GM21619 (cell line): ENCODE data around the gene FAM72D.
"Not testable (repeated sequence)": the region's sequence is repeated elsewhere in the genome, so short reads cannot be mapped to it uniquely, and the experiment has no call there.

ENCODE experiments used
- ATAC-seq: cut with Tn5 transposase; IDR thresholded peaks from one replicate; pipeline ENCODE4 v1.9.1; 2021; ENCODE audit not compliant: unreplicated experiment

FAM72D gene

DNA sequence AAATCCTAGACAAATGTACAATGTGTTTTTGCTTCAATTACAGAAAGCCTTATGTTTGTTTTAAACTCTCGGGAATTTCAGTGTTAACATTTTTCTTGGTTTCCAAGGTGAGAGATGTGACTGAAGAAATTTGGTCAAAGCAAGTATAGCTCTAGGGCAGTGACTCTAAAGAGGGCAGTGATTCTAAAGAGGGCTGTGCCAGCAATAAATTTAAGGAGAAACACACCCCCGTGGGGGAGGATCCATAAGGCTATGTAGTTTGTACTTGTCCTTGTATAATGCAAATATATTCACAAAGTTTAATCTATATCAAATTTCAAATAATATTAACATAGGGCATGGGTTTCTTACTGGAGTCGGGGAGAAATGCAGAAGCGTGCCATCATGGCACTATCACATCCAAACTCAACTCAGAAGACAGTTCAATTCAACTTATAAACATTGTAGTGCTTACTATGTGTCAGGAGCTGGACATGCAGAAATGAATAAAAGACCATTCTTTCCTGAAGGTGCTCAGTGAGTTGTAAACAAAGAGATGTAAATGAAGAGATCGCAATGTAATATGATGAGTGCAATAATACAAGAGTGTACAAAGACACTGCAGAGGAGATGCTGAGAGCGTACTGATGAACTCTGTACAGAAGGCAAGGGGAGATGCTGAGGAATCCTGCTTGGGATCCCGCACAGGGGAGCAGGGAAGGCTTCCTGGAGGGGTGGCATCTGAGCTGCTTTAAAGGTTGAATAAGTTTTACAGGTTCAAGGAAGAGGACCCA, 13.1 kb upstream of the FAM72D start:
- ATAC-seq = not testable (repeated sequence)

DNA sequence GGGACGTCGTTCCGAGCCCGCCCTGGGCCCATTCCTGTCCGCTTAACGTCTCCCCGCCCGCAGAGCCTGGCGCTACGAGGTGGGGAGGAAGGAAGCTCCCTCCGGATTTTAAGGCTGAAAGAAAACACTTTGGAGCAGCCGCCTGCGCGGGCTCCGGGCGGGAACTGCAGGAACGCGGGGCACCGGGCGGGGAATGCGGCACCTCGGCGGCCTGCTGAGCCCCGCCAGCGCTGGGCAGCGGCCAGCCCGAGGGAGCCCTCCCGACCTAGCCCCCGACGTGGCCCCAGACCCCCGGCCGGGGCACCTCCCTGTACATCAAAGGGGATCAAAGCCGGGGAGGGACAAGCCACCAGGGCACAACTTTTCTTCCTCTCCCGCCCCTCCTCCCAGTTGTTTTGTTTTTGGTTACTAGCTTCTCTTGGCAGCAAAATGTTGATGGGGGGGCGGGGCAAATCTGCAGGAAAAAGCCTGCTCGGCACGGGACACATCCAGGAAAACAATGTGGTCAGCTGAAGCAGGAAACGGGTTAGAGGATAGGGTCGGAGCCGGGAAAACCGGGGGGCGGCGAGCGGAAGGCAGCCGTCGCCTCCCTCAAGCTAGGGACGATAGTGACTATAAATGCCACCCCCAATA, 2.1 kb upstream of the FAM72D start:
- not testable (repeated sequence) for ATAC-seq

- ATAC-seq = peak; percentile 4
Observed at GRCh38 chr1:145094655-145095211, 1.0 kb upstream of the FAM72D start.

- ATAC-seq = not testable (repeated sequence)
Observed at GRCh38 chr1:145101725-145102124, 6.0 kb downstream of the FAM72D start.

GRCh38 chr1:145103294-145103693, 7.5 kb downstream of the FAM72D start:
- ATAC-seq = not testable (repeated sequence)

- not testable (repeated sequence) for ATAC-seq
Observed at GRCh38 chr1:145111674-145112073, 15.9 kb downstream of the FAM72D start.

DNA sequence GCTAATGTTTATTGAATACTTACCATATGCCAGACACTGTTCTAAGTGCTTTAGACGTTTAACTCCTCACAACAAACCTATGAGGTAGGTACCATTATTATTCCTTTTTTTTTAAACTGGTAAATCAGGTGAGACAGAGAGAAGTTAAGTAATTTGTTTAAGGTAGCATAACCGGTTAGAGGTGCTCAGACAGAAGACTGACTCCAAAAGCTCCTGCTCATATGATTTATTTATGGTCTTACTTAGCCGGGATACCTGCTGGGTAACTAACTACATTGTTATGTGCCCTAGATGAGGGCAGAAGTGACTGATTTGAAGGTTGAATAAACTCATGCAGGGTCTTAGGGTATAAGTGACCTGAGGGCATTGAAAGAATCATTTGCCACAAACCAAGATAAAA, 16.9 kb downstream of the FAM72D start:
- ATAC-seq = not testable (repeated sequence)

- ATAC-seq = not testable (repeated sequence)
Observed at GRCh38 chr1:145114560-145115057, 18.8 kb downstream of the FAM72D start.

DNA sequence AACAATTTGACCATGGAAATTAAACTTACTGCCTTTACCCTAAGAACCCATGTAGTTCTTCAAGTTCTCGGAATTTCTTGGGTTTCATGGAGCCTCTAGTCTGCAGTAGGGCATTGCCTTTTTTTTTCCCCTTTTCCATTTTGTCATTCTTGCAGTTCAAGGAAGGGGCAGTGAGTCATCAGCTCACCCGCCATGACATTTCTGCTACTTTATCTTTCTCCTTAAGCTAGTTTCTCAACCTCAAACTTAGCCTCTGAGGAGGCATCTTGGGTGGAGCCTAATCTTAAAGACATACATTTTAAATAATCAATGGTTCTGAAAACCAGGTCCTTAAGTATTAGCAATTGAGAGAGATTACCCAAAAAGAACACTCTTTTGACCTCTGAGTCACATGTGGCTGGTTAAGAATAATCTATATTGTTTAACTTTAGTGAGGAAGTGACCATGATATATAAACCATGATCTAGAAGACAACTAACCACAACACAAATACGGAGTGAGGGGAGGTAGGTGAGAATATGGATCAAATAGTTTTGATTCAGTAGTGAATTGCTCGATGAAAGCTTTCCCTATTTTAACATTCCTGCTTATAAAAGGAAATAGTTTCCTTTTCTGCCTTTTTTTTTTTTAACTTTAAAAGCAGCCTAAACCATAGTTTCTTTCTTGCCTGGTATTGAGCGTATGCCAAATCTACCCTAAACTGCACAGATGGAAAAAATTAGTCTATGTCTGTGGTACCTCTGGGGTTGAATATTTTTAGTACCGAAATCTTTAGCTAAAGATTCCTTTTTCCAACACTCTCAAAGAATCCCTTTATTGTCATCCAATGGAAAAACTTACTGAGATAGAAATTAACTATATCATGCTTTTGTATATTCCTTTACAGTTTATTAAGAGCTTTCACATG, 20.1 kb downstream of the FAM72D start:
- not testable (repeated sequence) for ATAC-seq

- ATAC-seq = not testable (repeated sequence)
Observed at GRCh38 chr1:145119842-145120241, 24.1 kb downstream of the FAM72D start.

DNA sequence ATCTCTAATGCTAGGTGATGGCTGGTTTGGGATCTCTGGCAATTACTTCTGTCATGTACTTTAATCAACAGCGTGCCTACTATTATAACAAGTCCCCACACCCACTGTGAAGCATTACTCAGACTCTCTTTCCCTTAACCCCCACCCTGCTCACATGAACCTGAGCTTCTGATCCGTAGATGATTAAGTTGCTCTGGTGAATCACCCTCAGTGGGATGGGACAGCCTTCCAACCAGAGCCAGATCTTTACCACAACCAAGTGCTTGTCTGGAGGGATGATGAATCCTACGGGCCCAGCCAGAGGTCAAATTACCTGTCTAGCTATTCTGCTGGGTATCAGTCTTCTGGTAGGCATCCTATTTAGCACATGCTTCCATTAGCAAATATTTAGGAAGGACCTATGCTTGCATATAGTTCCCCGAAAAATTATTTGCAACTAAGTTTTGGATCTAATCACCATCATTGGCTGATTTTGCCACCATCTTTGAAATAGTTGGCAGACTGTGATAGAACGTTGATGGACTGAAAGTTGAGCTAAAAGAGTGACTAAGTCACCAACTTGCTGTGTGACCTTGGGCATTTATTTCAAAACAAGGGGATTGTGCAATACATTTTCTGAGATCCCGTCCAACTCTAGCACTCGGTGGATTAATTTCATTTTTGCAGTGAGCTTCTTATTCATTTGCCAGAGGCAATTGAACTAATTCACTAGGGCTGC, 26.7 kb downstream of the FAM72D start:
- ATAC-seq = not testable (repeated sequence)

GRCh38 chr1:145123062-145123395, 27.3 kb downstream of the FAM72D start:
- not testable (repeated sequence) for ATAC-seq

DNA sequence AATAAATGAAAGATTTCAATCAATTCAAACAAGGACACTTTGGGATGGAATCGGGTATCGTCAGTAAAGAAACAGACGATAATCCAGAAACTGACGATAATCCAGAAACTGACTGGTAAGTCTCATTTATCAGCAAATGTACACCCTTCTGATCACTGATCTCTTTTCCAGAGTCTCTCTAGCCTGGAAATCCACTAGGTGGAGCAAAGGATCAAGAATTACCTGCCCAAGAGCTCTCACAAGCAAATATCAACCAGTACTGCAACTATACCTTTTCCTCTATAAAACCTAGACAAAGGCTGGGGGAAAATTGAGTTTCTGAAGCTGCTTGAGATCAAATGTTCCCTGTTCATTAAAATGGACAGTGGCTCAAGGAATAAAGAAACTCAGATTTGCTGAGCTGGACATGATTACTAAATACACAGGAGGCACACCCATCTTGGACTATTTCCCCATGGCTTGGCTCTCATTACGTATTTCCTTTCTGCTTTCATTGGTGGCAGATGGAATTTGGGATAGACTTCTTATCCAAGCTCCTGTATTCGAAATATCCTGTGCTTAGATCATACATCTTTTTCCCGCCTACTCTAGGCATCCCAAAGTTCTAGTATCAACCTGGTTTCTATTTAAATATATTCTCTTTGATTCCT, 28.3 kb downstream of the FAM72D start:
- ATAC-seq = not testable (repeated sequence)

- ATAC-seq = not testable (repeated sequence)
Observed at GRCh38 chr1:145125112-145125511, 29.3 kb downstream of the FAM72D start.

DNA sequence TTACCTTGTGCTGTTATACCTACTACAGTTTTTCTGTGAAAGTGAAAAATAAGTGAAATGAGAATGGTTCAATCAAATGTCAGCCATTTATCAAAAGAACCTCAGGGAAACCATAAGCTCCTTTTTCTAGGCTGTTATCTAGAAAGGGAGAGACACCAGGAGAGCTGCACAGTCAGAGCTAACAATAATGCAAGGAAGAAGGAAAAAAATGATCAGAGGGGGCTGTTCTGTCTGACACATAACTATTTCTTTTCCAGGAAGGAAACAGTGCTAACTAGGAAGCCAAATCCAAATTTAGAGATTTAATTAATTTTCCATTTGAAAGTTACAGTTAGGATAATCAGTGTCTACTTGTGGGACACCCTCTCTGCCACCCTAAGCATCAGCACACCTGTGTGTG, 31.4 kb downstream of the FAM72D start:
- not testable (repeated sequence) for ATAC-seq

- ATAC-seq = not testable (repeated sequence)
Observed at GRCh38 chr1:145128697-145129469, 33.1 kb downstream of the FAM72D start.

DNA sequence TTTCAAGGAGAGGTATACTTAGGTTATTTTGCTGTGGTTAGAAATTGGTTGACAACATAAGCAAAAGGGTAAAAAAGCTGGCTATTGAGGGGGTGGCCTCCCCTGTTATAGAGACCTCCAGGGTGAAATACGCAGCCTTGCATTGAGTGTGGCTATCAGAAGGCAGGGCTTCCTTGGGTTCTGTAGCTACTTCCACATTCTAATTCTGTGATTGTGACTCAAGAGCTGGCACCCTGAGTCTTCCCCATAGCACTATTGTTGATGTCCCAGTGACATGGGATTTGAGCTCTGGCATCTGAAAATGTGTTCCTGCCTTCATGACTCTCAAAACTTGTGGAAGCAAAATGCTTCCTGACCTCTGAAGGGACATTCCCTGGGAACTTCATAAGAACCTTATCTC, 38.7 kb downstream of the FAM72D start:
- not testable (repeated sequence) for ATAC-seq

- ATAC-seq = not testable (repeated sequence)
Observed at GRCh38 chr1:145140549-145140948, 44.8 kb downstream of the FAM72D start.
